Measurements from ENCODE around the gene CCDC197. TPM values are rescaled to one million over a fixed set of nuclear protein-coding genes. Genes with fewer than 3 reads are reported as not detected.

CCDC197 gene
- total RNA-seq, 4 donors from 2014 or later: not detected

GRCh38 chr14:93952829-93953228, 44.3 kb upstream of the CCDC197 start:
- intact Hi-C loops (cut with DNase I; ENCODE audit: low total_unique reads): no loop called here
- TF ChIP-seq CTCF (IDR thresholded peaks at IDR 0.05) (no peak), POLR2A (IDR thresholded peaks at IDR 0.05) (no peak)
- no peak for DNase-seq
- H3K27me3 ChIP-seq: no peaks in the 10 kb centered on the region
- H3K27ac ChIP-seq: no peak overlapping the region
- H3K4me1 ChIP-seq: no peaks in the 10 kb centered on the region
- H3K9me3 ChIP-seq: no peaks in the 10 kb centered on the region
- no peaks in the 10 kb centered on the region for H3K36me3 ChIP-seq
- H3K4me3 ChIP-seq: no peak overlapping the region

- Histone ChIP-seq H3K4me1 (no peaks in the 10 kb centered on the region), H3K4me3 (no peak overlapping the region), H3K9me3 (no peaks in the 10 kb centered on the region), H3K27ac (no peak overlapping the region), H3K36me3 (no peaks in the 10 kb centered on the region), H3K27me3 (no peaks in the 10 kb centered on the region)
- DNase-seq: no peak
- TF ChIP-seq POLR2A (IDR thresholded peaks at IDR 0.05): no peak
- intact Hi-C loops (cut with DNase I; ENCODE audit: low total_unique reads): no loop called here
Observed at GRCh38 chr14:93953263-93953662, 43.8 kb upstream of the CCDC197 start.

- Histone ChIP-seq H3K4me1 (no peaks in the 10 kb centered on the region), H3K27me3 (no peaks in the 10 kb centered on the region), H3K9me3 (no peaks in the 10 kb centered on the region), H3K4me3 (no peak overlapping the region), H3K36me3 (no peaks in the 10 kb centered on the region), H3K27ac (no peak overlapping the region)
- TF ChIP-seq CTCF (IDR thresholded peaks at IDR 0.05) (no peak), POLR2A (IDR thresholded peaks at IDR 0.05) (no peak)
- intact Hi-C loops (cut with DNase I; ENCODE audit: low total_unique reads): no loop called here
- no peak for DNase-seq
Observed at GRCh38 chr14:93953739-93954515, 43.2 kb upstream of the CCDC197 start.

GRCh38 chr14:93954516-93954830, 42.6 kb upstream of the CCDC197 start:
- intact Hi-C loops (cut with DNase I; ENCODE audit: low total_unique reads): no loop called here
- no peak overlapping the region for H3K4me3 ChIP-seq
- H3K9me3 ChIP-seq: no peaks in the 10 kb centered on the region
- TF ChIP-seq POLR2A (IDR thresholded peaks at IDR 0.05): no peak
- TF ChIP-seq CTCF (IDR thresholded peaks at IDR 0.05): no peak
- no peaks in the 10 kb centered on the region for H3K4me1 ChIP-seq
- DNase-seq: no peak
- no peak overlapping the region for H3K27ac ChIP-seq
- no peaks in the 10 kb centered on the region for H3K36me3 ChIP-seq
- H3K27me3 ChIP-seq: no peaks in the 10 kb centered on the region

GRCh38 chr14:93954900-93955849, 41.9 kb upstream of the CCDC197 start:
- Histone ChIP-seq H3K27me3 (no peaks in the 10 kb centered on the region), H3K4me1 (no peaks in the 10 kb centered on the region), H3K27ac (no peak overlapping the region), H3K9me3 (no peaks in the 10 kb centered on the region), H3K4me3 (no peak overlapping the region), H3K36me3 (no peaks in the 10 kb centered on the region)
- intact Hi-C loops (cut with DNase I; ENCODE audit: low total_unique reads): no loop called here
- TF ChIP-seq CTCF (IDR thresholded peaks at IDR 0.05) (no peak), POLR2A (IDR thresholded peaks at IDR 0.05) (no peak)
- no peak for DNase-seq

Measured in uterus (tissue), 4 donors.